Measurements from ENCODE around the gene BDNF. TPM values are rescaled to one million over a fixed set of nuclear protein-coding genes. Genes with fewer than 3 reads are reported as not detected.

The BDNF gene
- total RNA-seq, 1 experiment from 2014 or later: 8.3 TPM

DNA sequence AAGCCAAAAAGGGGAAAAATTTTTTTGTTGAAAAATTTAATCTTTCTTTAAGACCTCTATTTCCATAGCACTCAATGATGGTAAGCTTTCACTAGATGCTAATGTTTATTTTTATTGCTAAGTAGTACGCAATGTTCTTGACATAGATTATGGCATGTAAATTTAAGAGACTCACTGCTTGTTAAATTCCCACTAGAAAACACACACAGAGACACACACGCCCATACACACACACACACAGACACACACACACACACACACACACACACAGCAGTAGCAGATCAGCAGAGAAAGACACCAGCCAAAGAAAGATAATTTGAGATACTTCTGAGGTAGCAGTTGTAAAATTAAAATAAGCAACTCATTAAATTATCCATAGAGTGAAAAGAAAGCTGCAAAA lies 16.0 kb upstream of the BDNF start:
- peaks cover 12% of the 10 kb centered on the region for H3K4me1 Mint-ChIP-seq (ENCODE audit: low read depth, unreplicated experiment)
- no peak for DNase-seq
- no peak overlapping the region for H3K27ac Mint-ChIP-seq (ENCODE audit: unreplicated experiment)
- intact Hi-C loops (cut with micrococcal nuclease; ENCODE audit: unreplicated experiment): loop anchor here (5.0 kb wide), 1 partner anchor 121 kb away; no protein-coding TSS in a partner anchor
- CTCF ChIA-PET: no interaction called here
- peaks cover 34% of the 10 kb centered on the region for H3K27me3 Mint-ChIP-seq (ENCODE audit: unreplicated experiment)
- BruUV-seq (replicated peaks): no TSS peak
- peaks cover 26% of the 10 kb centered on the region for H3K36me3 Mint-ChIP-seq (ENCODE audit: insufficient read depth, unreplicated experiment)
- no peaks in the 10 kb centered on the region for H3K9me3 Mint-ChIP-seq (ENCODE audit: low read depth, unreplicated experiment)
- TF ChIP-seq, protein P1, sequence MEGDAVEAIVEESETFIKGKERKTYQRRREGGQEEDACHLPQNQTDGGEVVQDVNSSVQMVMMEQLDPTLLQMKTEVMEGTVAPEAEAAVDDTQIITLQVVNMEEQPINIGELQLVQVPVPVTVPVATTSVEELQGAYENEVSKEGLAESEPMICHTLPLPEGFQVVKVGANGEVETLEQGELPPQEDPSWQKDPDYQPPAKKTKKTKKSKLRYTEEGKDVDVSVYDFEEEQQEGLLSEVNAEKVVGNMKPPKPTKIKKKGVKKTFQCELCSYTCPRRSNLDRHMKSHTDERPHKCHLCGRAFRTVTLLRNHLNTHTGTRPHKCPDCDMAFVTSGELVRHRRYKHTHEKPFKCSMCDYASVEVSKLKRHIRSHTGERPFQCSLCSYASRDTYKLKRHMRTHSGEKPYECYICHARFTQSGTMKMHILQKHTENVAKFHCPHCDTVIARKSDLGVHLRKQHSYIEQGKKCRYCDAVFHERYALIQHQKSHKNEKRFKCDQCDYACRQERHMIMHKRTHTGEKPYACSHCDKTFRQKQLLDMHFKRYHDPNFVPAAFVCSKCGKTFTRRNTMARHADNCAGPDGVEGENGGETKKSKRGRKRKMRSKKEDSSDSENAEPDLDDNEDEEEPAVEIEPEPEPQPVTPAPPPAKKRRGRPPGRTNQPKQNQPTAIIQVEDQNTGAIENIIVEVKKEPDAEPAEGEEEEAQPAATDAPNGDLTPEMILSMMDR (IDR thresholded peaks at IDR 0.05; ENCODE audit: unreplicated experiment): no peak
- no peak overlapping the region for H3K4me3 Mint-ChIP-seq (ENCODE audit: low read depth, unreplicated experiment)

DNA sequence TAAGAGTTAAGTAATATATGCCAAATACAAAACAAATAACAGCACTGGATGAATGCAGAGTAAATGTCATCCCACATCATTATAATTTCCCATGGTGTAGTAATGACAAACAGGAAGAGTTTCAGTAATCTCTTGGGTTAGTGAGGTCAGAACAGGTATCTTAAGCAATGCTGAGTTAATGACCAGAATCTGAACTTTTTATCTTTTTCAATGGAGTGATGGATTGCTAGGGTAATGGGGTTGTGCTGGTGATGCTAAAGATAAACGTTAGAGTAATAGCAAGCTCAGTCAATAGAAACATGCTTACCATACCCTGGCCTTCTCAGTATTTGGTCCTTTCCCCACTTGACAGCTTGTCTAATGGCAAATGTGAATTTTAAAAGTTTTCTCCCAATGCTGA lies 11.5 kb upstream of the BDNF start:
- BruUV-seq (replicated peaks): no TSS peak
- Mint-ChIP-seq H3K4me3 (ENCODE audit: low read depth, unreplicated experiment) (no peak overlapping the region), H3K36me3 (ENCODE audit: insufficient read depth, unreplicated experiment) (no peaks in the 10 kb centered on the region), H3K27ac (ENCODE audit: unreplicated experiment) (no peak overlapping the region), H3K4me1 (ENCODE audit: low read depth, unreplicated experiment) (no peaks in the 10 kb centered on the region), H3K9me3 (ENCODE audit: low read depth, unreplicated experiment) (no peaks in the 10 kb centered on the region), H3K27me3 (ENCODE audit: unreplicated experiment) (no peaks in the 10 kb centered on the region)
- DNase-seq: no peak
- intact Hi-C loops (cut with micrococcal nuclease; ENCODE audit: unreplicated experiment): no loop called here
- TF ChIP-seq, protein P1 (IDR thresholded peaks at IDR 0.05; ENCODE audit: unreplicated experiment): no peak
- CTCF ChIA-PET: no interaction called here

DNA sequence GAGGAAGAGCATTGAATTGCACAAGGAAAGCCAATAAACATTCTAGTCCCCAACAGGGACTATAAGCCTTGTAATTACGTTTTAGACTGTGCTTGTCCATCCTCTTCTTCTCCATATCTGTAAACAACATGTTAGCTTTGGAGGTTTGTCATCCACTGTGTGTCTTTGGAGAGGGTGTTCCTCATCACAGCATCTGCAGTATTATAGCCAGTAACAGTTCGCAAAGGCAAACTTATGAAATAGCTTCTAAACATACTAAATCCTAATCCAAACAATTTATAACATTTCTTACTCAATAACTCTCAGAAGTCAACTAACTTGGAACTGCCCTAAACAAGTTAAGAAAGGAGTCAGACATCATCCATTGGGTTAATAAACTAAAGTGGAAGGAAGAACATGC lies 10.3 kb upstream of the BDNF start:
- no peaks in the 10 kb centered on the region for H3K9me3 Mint-ChIP-seq (ENCODE audit: low read depth, unreplicated experiment)
- H3K27ac Mint-ChIP-seq (ENCODE audit: unreplicated experiment): no peak overlapping the region
- DNase-seq: no peak
- intact Hi-C loops (cut with micrococcal nuclease; ENCODE audit: unreplicated experiment): no loop called here
- CTCF ChIA-PET: interaction anchor here (0.5 kb wide), 1 partner anchor 1705 kb away, joined by 3 read pairs; no protein-coding TSS in a partner anchor
- H3K4me3 Mint-ChIP-seq (ENCODE audit: low read depth, unreplicated experiment): no peak overlapping the region
- TF ChIP-seq, protein P1 (IDR thresholded peaks at IDR 0.05; ENCODE audit: unreplicated experiment): no peak
- BruUV-seq (replicated peaks): no TSS peak
- no peaks in the 10 kb centered on the region for H3K27me3 Mint-ChIP-seq (ENCODE audit: unreplicated experiment)
- peaks cover 8% of the 10 kb centered on the region for H3K4me1 Mint-ChIP-seq (ENCODE audit: low read depth, unreplicated experiment)
- no peaks in the 10 kb centered on the region for H3K36me3 Mint-ChIP-seq (ENCODE audit: insufficient read depth, unreplicated experiment)

DNA sequence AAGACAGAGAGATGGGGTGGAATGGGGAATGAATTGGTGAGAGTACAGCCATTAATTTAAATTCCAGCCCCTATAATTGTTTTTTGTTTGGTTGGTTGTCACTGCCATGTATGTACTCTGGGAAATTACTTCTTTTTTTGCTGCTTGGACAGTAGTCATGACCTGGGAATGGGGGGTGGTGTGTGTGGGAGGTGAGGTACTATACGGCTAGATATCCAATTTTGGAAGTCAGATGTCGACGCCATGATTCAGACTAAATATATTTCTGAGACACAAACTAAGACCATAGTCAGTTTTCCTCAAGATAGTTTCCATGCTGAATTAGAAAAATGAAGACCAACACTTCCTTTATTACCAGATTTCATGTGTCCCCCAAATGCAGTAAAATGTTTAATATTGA lies 7.4 kb upstream of the BDNF start:
- no peak overlapping the region for H3K27ac Mint-ChIP-seq (ENCODE audit: unreplicated experiment)
- H3K27me3 Mint-ChIP-seq (ENCODE audit: unreplicated experiment): no peaks in the 10 kb centered on the region
- no peak overlapping the region for H3K4me3 Mint-ChIP-seq (ENCODE audit: low read depth, unreplicated experiment)
- H3K36me3 Mint-ChIP-seq (ENCODE audit: insufficient read depth, unreplicated experiment): no peaks in the 10 kb centered on the region
- TF ChIP-seq, protein P1 (IDR thresholded peaks at IDR 0.05; ENCODE audit: unreplicated experiment): no peak
- DNase-seq: no peak
- peaks cover 8% of the 10 kb centered on the region for H3K4me1 Mint-ChIP-seq (ENCODE audit: low read depth, unreplicated experiment)
- intact Hi-C loops (cut with micrococcal nuclease; ENCODE audit: unreplicated experiment): no loop called here
- BruUV-seq (replicated peaks): no TSS peak
- CTCF ChIA-PET: no interaction called here
- no peaks in the 10 kb centered on the region for H3K9me3 Mint-ChIP-seq (ENCODE audit: low read depth, unreplicated experiment)

Measured in Calu3 (cell line).